Measurements from ENCODE around the gene WNT2.

The WNT2 gene

GRCh38 chr7:117323305-117323850, 520 bp upstream of the WNT2 start:
- Histone ChIP-seq H3K9ac (ENCODE audit: low read depth, low read length, poor library complexity, severe bottlenecking) (no peak overlapping the region), H3K9me2 (replicated peaks; ENCODE audit: low read depth, low read length) (no peaks in the 10 kb centered on the region), H3K4me1 (ENCODE audit: insufficient read depth, low read length, poor library complexity, severe bottlenecking) (no peaks in the 10 kb centered on the region), H3K4me3 (ENCODE audit: low read length, poor library complexity, severe bottlenecking) (no peak overlapping the region), H2AFZ (ENCODE audit: low read length) (no peak overlapping the region), H3F3A (ENCODE audit: low read depth) (no peaks in the 10 kb centered on the region), H3K4me2 (ENCODE audit: low read depth, low read length, poor library complexity, severe bottlenecking) (no peak overlapping the region), H3K79me2 (ENCODE audit: insufficient read depth, low read length) (no peaks in the 10 kb centered on the region), H3K9me3 (ENCODE audit: insufficient read depth, low read depth, low read length) (no peaks in the 10 kb centered on the region), H3K36me3 (ENCODE audit: insufficient read depth, low read length) (no peaks in the 10 kb centered on the region), H3K27me3 (ENCODE audit: insufficient read depth, low read length, poor library complexity, severe bottlenecking) (no peaks in the 10 kb centered on the region), H4K20me1 (ENCODE audit: insufficient read depth, low read length, poor library complexity, severe bottlenecking) (no peaks in the 10 kb centered on the region)
- TF ChIP-seq CTCF (conservative IDR thresholded peaks at IDR 0.05; ENCODE audit: low read length) (no peak), EZH2phosphoT487 (IDR thresholded peaks at IDR 0.05; ENCODE audit: borderline replicate concordance) (no peak)

- H3K27me3 ChIP-seq (ENCODE audit: insufficient read depth, low read length, poor library complexity, severe bottlenecking): no peaks in the 10 kb centered on the region
Measured at GRCh38 chr7:117320523-117320922, 2.3 kb downstream of the WNT2 start.

GRCh38 chr7:117319181-117319580, 3.7 kb downstream of the WNT2 start:
- H3K9ac ChIP-seq (ENCODE audit: low read depth, low read length, poor library complexity, severe bottlenecking): no peak overlapping the region
- no peaks in the 10 kb centered on the region for H3K9me2 ChIP-seq (replicated peaks; ENCODE audit: low read depth, low read length)
- no peaks in the 10 kb centered on the region for H3K36me3 ChIP-seq (ENCODE audit: insufficient read depth, low read length)
- no peaks in the 10 kb centered on the region for H3K27me3 ChIP-seq (ENCODE audit: insufficient read depth, low read length, poor library complexity, severe bottlenecking)
- no peak overlapping the region for H2AFZ ChIP-seq (ENCODE audit: low read length)
- H4K20me1 ChIP-seq (ENCODE audit: insufficient read depth, low read length, poor library complexity, severe bottlenecking): no peaks in the 10 kb centered on the region
- TF ChIP-seq EZH2phosphoT487 (IDR thresholded peaks at IDR 0.05; ENCODE audit: borderline replicate concordance) (no peak), CTCF (conservative IDR thresholded peaks at IDR 0.05; ENCODE audit: low read length) (no peak)
- H3K4me1 ChIP-seq (ENCODE audit: insufficient read depth, low read length, poor library complexity, severe bottlenecking): no peaks in the 10 kb centered on the region
- H3K9me3 ChIP-seq (ENCODE audit: insufficient read depth, low read depth, low read length): no peaks in the 10 kb centered on the region
- H3K4me2 ChIP-seq (ENCODE audit: low read depth, low read length, poor library complexity, severe bottlenecking): no peak overlapping the region
- H3K79me2 ChIP-seq (ENCODE audit: insufficient read depth, low read length): no peaks in the 10 kb centered on the region
- H3F3A ChIP-seq (ENCODE audit: low read depth): no peaks in the 10 kb centered on the region
- H3K4me3 ChIP-seq (ENCODE audit: low read length, poor library complexity, severe bottlenecking): no peak overlapping the region

More at GRCh38 chr7:117320523-117320922, 2.3 kb downstream of the WNT2 start:
- no peak for TF ChIP-seq EZH2phosphoT487 (IDR thresholded peaks at IDR 0.05; ENCODE audit: borderline replicate concordance)
- TF ChIP-seq CTCF (conservative IDR thresholded peaks at IDR 0.05; ENCODE audit: low read length): no peak
- Histone ChIP-seq H3K9ac (ENCODE audit: low read depth, low read length, poor library complexity, severe bottlenecking) (no peak overlapping the region), H3K9me2 (replicated peaks; ENCODE audit: low read depth, low read length) (no peaks in the 10 kb centered on the region), H3K4me2 (ENCODE audit: low read depth, low read length, poor library complexity, severe bottlenecking) (no peak overlapping the region), H3F3A (ENCODE audit: low read depth) (no peaks in the 10 kb centered on the region), H3K4me1 (ENCODE audit: insufficient read depth, low read length, poor library complexity, severe bottlenecking) (no peaks in the 10 kb centered on the region), H3K36me3 (ENCODE audit: insufficient read depth, low read length) (no peaks in the 10 kb centered on the region), H3K4me3 (ENCODE audit: low read length, poor library complexity, severe bottlenecking) (no peak overlapping the region), H3K9me3 (ENCODE audit: insufficient read depth, low read depth, low read length) (no peaks in the 10 kb centered on the region), H2AFZ (ENCODE audit: low read length) (no peak overlapping the region), H4K20me1 (ENCODE audit: insufficient read depth, low read length, poor library complexity, severe bottlenecking) (no peaks in the 10 kb centered on the region), H3K79me2 (ENCODE audit: insufficient read depth, low read length) (no peaks in the 10 kb centered on the region)

Measured in Loucy (cell line).